NCI-H524 (cell line): ENCODE results near the gene SLC22A1.
"Not testable (repeated sequence)": the region's sequence is repeated elsewhere in the genome, so short reads cannot be mapped to it uniquely, and the experiment has no call there.

ENCODE experiments used
- DNase-seq, 2 experiments: peaks; one replicate each; lab custom pipeline; 2025; lab: John Stamatoyannopoulos, UW

SLC22A1 gene

DNA sequence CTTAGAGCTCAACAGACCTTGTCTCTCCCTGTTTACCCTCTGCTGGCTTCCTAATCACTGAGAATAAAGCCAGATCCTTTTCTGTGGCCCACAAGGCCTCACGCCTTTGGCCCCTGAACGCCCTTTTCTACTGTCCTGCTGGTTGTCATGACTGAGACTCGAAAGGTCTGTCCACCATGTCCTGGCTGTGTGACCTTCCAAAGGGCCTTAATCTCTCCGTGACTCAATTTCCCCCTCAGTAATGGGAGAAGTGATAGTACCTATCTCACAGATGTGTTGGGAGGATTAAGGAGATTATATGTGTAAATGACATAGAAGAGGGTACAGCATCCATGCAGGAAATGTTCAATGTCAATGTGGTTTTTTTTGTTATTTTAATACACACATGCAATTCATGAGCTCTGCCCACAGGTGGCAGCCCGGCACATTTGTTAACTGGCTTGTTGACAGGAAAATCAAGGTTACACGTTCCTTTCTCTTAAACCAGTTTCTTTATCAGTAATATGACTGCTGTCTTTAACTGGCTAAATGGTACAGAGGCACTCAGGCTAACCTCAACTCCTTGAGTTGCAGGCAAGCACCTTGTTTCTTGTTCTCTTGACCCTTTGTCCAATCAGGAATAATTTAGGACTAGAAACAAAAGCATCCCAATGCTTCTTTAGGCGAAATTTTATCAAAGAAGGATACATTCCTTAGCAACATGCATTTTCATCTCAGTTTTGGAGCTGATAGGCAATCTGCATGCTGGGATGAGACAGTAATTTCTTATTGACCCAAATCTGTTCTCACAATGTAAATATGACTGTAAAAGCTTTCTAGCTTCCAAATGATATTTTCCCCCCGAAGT is 16.6 kb downstream of the SLC22A1 start:
- DNase-seq, result peak; percentile 20 to 45

DNA sequence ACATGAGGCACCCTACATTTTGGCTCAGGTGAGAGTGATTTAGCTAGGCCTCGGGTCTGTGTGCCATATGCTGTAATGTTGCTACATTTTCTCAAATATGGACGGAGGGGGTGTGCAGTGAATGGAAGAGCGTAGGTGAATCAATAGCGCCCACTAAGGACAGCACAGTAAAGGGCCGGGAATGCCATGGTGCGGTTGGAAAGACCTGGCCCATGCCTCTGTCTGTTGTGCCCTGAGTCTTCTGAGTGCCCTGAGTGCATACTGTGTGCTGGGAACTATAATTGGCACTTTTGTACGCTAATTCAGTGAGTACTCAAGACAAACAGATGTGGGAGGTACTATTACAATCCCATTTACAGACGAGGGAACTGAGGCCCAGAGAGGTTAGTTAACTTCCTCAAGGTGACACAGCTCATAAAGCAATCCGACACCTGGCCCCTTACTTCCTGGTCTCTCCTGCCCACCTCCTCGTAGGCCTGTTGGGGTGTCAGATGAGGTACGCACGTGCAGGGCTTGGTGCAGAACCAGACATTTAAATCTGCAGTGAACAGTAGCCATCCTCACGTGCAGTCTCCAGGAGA is 17.3 kb downstream of the SLC22A1 start:
- no peak for DNase-seq

GRCh38 chr6:160139420-160139851 is 17.8 kb downstream of the SLC22A1 start:
- DNase-seq, result no peak

DNA sequence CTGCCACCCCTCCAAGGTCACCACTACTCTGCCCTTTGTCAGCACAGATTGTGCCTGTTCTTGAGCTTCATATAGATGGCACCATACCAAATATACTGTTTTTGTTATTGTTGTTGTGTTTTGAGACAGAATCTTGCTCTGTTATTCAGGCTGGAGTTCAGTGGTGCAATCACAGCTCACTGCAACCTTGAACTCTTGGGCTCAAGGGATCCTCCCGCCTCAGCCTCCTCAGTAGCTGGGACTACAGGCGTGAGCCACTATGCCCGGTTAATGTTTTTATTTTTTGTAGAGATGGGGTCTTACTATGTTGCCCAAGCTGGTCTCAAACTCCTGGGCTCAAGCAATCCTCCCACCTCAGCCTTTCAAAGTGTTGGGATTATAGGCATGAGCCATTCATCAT is 18.9 kb downstream of the SLC22A1 start:
- not testable (repeated sequence) for DNase-seq

- DNase-seq, result no peak
Observed at GRCh38 chr6:160141001-160141726, 19.5 kb downstream of the SLC22A1 start.

- no peak for DNase-seq
Observed at GRCh38 chr6:160142115-160142715, 20.6 kb downstream of the SLC22A1 start.

- DNase-seq, result no peak
Observed at GRCh38 chr6:160146454-160147145, 25.0 kb downstream of the SLC22A1 start.

DNA sequence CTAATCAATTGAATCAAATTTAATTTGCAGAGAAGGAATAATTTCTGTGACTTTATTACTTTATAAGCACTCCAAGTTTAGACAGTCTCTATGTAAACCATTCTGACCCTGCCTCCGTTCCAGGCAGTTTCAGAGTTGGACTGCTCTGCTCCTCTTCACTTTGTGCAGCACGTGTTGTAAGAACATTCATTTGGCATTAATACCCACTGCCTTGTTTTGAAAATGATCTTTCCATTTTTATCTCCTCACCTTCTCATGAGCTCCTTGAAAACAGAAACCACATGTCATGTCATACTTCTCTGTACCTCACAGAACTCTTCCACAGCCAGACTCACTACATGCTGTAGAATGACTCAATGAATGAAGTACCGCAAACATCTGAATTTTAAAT is 25.5 kb downstream of the SLC22A1 start:
- no peak for DNase-seq

DNA sequence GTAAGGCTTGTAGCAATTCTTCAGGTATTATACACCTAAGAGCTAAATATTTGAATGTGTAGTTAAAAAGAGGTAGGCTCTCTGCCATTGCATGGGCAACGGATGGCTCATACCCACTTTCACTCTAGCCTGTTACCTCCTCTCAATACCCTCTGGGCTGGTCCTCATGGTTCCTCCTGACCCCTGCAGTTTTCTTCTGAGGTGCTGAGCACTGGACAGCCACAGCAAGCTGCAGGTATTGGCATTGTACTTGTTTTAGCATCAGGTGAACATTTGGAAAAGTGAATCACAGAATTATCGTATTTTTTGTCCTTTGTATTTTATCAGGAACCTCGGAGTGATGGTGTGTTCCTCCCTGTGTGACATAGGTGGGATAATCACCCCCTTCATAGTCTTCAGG is 32.9 kb downstream of the SLC22A1 start:
- no peak for DNase-seq

GRCh38 chr6:160156842-160157241 is 35.2 kb downstream of the SLC22A1 start:
- DNase-seq, result no peak

DNA sequence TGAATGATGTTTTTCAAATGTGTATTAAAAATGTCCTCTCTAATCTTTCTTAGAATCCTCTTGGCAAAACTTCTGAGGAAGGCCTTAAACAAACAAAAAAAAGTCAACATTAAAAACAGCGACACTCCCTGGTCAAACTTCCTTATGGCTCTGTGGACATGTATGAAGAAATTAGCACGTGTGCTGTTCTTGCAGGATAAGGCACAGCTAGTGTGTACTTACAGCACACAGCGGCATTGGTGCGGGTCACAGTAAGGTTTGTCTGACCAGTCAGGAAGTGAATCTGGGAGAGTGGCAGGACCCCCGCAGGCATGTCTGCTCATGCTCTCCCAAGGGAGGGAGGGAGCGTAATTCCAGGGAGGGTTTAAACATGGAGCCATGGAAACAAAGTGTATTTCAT is 38.8 kb downstream of the SLC22A1 start:
- no peak for DNase-seq

DNA sequence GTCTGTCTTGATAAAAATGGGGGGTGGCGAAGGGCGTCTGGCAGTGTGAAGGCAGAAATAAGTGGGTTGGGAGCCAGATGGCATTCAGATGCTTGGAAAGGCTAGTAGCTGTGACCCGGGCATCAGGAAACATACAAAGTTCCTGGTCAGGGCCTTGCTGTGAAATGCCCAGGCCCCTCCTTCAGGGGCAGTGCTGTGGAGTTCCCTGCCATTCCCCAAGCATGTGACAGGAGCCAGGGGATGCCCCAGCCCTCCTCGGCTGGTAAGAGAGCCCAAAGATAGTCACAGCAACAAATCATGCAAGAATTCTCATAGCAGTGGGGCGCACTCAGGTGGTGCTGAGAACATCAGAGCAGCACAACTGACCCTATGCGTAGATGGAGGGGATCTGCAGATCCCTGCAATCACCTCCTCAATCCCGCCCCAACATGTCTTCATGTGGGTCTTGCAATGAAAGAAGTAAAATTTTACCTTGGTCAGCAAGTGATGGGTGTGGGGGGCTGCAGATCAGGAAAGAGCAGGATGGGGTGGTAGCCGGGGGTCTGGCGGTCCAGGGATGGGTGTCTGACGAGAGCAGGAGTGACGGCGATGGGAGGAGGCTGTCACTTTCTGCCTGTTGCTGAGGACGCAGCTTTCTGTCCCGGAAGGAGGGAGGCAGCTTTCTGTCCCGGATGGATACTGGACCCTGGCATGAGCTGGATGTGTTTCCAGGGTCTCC is 39.5 kb downstream of the SLC22A1 start:
- no peak for DNase-seq

GRCh38 chr6:160161647-160161986 is 40.0 kb downstream of the SLC22A1 start:
- no peak for DNase-seq

DNA sequence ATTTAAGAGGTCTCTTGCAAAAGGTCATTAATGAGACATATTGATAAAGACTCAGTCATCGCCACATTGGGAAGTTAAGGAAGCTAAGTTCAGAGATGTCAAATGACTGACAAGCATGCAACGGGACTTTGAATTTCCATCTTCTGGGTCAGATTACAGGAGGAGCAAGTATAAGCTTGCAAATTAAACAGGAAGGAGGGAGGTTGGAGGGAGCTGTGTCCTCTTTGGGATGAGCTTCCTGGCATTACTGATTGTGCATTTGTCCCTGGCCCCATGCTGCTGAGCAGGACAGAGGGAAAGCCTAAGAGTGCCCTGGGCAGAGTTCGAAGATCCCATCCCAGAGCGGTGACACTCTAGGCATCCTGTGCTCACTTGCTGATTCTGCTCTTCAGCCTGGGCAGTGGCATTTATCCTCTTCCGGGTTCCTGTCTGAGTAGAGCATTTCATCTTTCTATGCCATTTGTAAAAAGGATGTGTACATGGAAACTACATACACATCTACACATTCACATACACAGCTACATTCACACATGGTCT is 40.5 kb downstream of the SLC22A1 start:
- no peak for DNase-seq

GRCh38 chr6:160163425-160163824 is 41.8 kb downstream of the SLC22A1 start:
- DNase-seq, result no peak

GRCh38 chr6:160163912-160164311 is 42.3 kb downstream of the SLC22A1 start:
- DNase-seq, result no peak

- DNase-seq, result not testable (repeated sequence)
Observed at GRCh38 chr6:160165928-160166327, 44.3 kb downstream of the SLC22A1 start.

DNA sequence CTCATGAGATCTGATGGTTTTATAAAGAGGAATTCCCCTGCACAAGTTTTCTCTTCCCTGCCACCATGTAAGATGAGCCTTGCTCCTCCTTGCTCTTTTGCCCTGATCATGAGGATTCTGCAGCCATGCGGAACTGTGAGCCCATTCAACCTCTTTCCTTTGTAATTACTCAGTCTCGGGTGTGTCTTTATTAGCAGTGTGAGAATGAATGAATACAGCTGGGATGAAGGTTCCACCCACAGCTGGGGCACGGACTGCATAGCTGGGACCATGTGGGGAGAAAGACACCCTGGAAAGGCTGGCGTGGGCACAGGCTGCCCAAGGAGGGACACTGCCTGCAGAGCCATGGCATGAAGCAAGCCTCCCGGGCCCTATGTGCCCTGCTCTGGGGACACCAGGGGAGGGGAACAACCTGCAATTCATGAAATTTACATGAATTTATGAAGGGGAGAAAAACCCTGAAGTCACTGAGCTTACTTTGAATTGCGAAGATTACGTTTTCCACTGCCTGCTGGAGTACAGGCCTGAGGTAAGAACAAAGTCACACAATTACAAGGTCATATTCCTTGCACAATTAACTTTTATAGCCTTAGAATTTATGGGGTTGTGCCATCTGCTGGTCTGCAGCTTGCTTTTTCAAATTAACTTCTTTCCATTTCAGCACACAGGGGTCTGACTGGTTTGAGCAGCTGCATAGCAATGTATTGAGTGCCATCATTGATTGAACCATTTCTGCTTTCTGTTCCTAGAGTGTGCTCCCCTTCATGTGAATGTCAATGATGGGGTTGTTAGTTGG is 46.2 kb downstream of the SLC22A1 start:
- peak; percentile 9 to 41 for DNase-seq

DNA sequence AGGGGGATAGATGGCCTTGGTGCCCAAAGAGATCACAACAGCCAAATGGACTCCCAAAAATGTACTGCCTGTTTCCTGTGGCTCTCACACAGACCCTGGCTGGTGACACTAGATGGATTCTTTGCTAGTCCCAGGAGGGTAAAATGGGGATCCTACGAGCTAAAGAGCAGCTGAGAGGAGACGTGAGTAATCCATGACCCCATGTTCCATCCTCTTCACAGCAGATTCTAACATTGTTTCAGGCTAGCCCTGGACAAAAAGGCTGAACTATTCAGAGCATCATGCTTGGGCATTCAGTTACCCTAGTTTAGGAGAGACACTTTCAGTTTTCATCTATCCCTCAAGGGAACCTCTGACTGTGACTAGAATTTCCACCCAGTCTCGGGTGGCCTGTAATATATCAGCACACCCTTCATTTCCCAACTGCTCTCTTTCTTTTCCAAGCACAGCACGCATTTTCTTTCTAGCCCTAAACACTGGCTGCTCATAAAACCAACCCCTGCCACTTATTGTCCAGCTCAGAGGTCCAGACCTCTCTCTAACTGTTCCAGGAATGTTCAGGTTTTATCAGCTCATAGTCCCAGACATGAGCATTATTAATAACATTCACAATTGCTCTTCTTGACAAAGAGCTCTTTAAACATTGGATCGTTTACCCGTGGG is 48.5 kb downstream of the SLC22A1 start:
- no peak for DNase-seq

DNA sequence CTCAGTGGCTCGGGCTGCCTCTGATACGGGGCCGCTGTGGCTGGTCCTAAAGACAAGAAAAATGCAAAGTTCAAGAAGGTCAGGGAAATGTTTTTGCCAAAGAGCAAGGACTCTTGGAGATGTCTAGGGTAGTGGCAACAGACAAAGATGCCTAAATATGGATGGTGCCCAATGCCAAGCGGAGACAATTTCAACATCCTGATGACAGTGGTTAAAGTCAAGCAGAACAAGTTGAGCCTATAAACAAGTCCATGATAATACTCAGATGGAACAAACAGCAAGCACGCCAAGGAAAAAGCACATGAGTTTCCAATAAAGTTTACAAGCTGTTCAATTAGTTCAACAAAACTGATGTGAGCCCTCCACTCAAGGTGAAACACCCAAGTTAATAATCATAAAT is 51.1 kb downstream of the SLC22A1 start:
- DNase-seq, result no peak
